GM18526 (cell line): ENCODE data around the gene ADK.

ENCODE experiments used
- POLR2A ChIP-seq: IDR thresholded peaks from 3 replicates; pipeline ENCODE4 v1.6.1; 2011; ENCODE audit not compliant: insufficient read length; ENCODE audit errors: extremely low read depth

ADK gene

GRCh38 chr10:74642901-74643595 is 492.0 kb downstream of the ADK start:
- no peak for TF ChIP-seq POLR2A

- no peak for TF ChIP-seq POLR2A
Measured at GRCh38 chr10:74643596-74643975, 492.6 kb downstream of the ADK start.

- no peak for TF ChIP-seq POLR2A
Measured at GRCh38 chr10:74644738-74645137, 493.7 kb downstream of the ADK start.

- TF ChIP-seq POLR2A = no peak
Measured at GRCh38 chr10:74645692-74646091, 494.7 kb downstream of the ADK start.

GRCh38 chr10:74650613-74651012 is 499.6 kb downstream of the ADK start:
- no peak for TF ChIP-seq POLR2A

GRCh38 chr10:74651565-74651964 is 500.5 kb downstream of the ADK start:
- no peak for TF ChIP-seq POLR2A

- no peak for TF ChIP-seq POLR2A
Measured at GRCh38 chr10:74652664-74653063, 501.6 kb downstream of the ADK start.

- TF ChIP-seq POLR2A = no peak
Measured at GRCh38 chr10:74658511-74658910, 507.5 kb downstream of the ADK start.

GRCh38 chr10:74662635-74663034 is 511.6 kb downstream of the ADK start:
- no peak for TF ChIP-seq POLR2A

GRCh38 chr10:74669210-74669609 is 518.2 kb downstream of the ADK start:
- TF ChIP-seq POLR2A = no peak

GRCh38 chr10:74671716-74672115 is 520.7 kb downstream of the ADK start:
- TF ChIP-seq POLR2A = no peak

GRCh38 chr10:74672430-74673165 is 521.6 kb downstream of the ADK start:
- TF ChIP-seq POLR2A = no peak

- TF ChIP-seq POLR2A = no peak
Measured at GRCh38 chr10:74674927-74675326, 523.9 kb downstream of the ADK start.

- TF ChIP-seq POLR2A = no peak
Measured at GRCh38 chr10:74675484-74675883, 524.5 kb downstream of the ADK start.

- TF ChIP-seq POLR2A = no peak
Measured at GRCh38 chr10:74677951-74678350, 526.9 kb downstream of the ADK start.

GRCh38 chr10:74681917-74682627 is 531.1 kb downstream of the ADK start:
- TF ChIP-seq POLR2A = no peak
